ENCODE measurements around the gene NINL. TPM values are rescaled to one million over a fixed set of nuclear protein-coding genes. Genes with fewer than 3 reads are reported as not detected.
"Not testable (repeated sequence)": the region's sequence is repeated elsewhere in the genome, so short reads cannot be mapped to it uniquely, and the experiment has no call there.

NINL gene
- total RNA-seq: 10 to 100 TPM in 1 of 4 donors, 1 to 10 TPM in 3; 2.5 to 11.6 (median 4.7) TPM

- TF ChIP-seq POLR2A (IDR thresholded peaks at IDR 0.05): peak in 2 of 4 donors; percentile 73 to 83
- TF ChIP-seq CTCF (IDR thresholded peaks at IDR 0.05): no peak
- Histone ChIP-seq H3K27ac (peak within 1 kb of the TSS; percentile 59 to 84 (median 76)), H3K4me3 (peak within 1 kb of the TSS; percentile 53 to 92 (median 75))
These were observed at the start of gene NINL for GRCh38 chr20:25584905-25585704. TSS of gene NINL (minus strand) at chr20:25585531. CDS start at chr20:25526587, 58,944 bp downstream.

GRCh38 chr20:25632940-25633790 is 47.8 kb upstream of the NINL start:
- Histone ChIP-seq H3K4me1 (peaks cover 0 to 8% (median 0%) of the 10 kb centered on the region in 3 donors), H3K27me3 (no peaks in the 10 kb centered on the region), H3K27ac (no peak overlapping the region), H3K9me3 (no peaks in the 10 kb centered on the region), H3K4me3 (no peak overlapping the region), H3K36me3 (peaks cover 0 to 36% (median 0%) of the 10 kb centered on the region in 3 donors)
- TF ChIP-seq POLR2A (IDR thresholded peaks at IDR 0.05): no peak
- TF ChIP-seq CTCF (IDR thresholded peaks at IDR 0.05): no peak
- WGBS, 2 donors: 44 to 57% methylated on average over 5 of the region's 5 CpGs
- DNase-seq: no peak
- intact Hi-C loops (cut with DNase I): no loop called here

More at GRCh38 chr20:25584905-25585704, at the start of gene NINL:
- intact Hi-C loops (cut with DNase I): no loop called here
- Histone ChIP-seq H3K9me3 (no peaks in the 10 kb centered on the region), H3K36me3 (no peaks in the 10 kb centered on the region), H3K27me3 (no peaks in the 10 kb centered on the region), H3K4me1 (peaks cover 0 to 28% (median 7%) of the 10 kb centered on the region in 3 donors)
- DNase-seq: no peak
- WGBS, 2 donors: 0% methylated on average over 1 of the region's 108 CpGs; no CpG with 5 or more reads in 1 of the 2 donors

- 84 to 92% methylated on average over 2 of the region's 2 CpGs for WGBS, 2 donors
These were observed 45.3 kb upstream of the NINL start for GRCh38 chr20:25630615-25631014.

GRCh38 chr20:25629816-25630499 is 44.6 kb upstream of the NINL start:
- Histone ChIP-seq H3K4me1 (peaks cover 0 to 14% (median 0%) of the 10 kb centered on the region in 3 donors), H3K9me3 (no peaks in the 10 kb centered on the region), H3K36me3 (peaks cover 0 to 11% (median 0%) of the 10 kb centered on the region in 3 donors), H3K27ac (no peak overlapping the region), H3K4me3 (no peak overlapping the region), H3K27me3 (no peaks in the 10 kb centered on the region)
- intact Hi-C loops (cut with DNase I): no loop called here
- no peak for TF ChIP-seq CTCF (IDR thresholded peaks at IDR 0.05)
- TF ChIP-seq POLR2A (IDR thresholded peaks at IDR 0.05): no peak
- no peak for DNase-seq
- WGBS, 2 donors: 83 to 94% methylated on average over 8 of the region's 8 CpGs

More at GRCh38 chr20:25630615-25631014, 45.3 kb upstream of the NINL start:
- H3K4me3 ChIP-seq; intact Hi-C loops (cut with DNase I); H3K27ac ChIP-seq; H3K9me3 ChIP-seq; H3K27me3 ChIP-seq; H3K4me1 ChIP-seq; DNase-seq: not testable (repeated sequence)
- H3K36me3 ChIP-seq: peaks cover 0 to 18% (median 0%) of the 10 kb centered on the region in 3 donors

- peaks cover 0 to 27% (median 11%) of the 10 kb centered on the region in 3 donors for H3K4me1 ChIP-seq
- H3K4me3 ChIP-seq: no peak overlapping the region
- DNase-seq: no peak
- intact Hi-C loops (cut with DNase I): no loop called here
- WGBS, 2 donors: 84 to 85% methylated on average over 9 of the region's 9 CpGs
- H3K27me3 ChIP-seq: no peaks in the 10 kb centered on the region
- no peaks in the 10 kb centered on the region for H3K9me3 ChIP-seq
- TF ChIP-seq POLR2A (IDR thresholded peaks at IDR 0.05) (no peak), CTCF (IDR thresholded peaks at IDR 0.05) (no peak)
- H3K36me3 ChIP-seq: no peaks in the 10 kb centered on the region
- no peak overlapping the region for H3K27ac ChIP-seq
These were observed 41.4 kb upstream of the NINL start for GRCh38 chr20:25626779-25627178.
